ENCODE data around the gene HYLS1.
"Not testable (repeated sequence)": the region's sequence is repeated elsewhere in the genome, so short reads cannot be mapped to it uniquely, and the experiment has no call there.

Gene HYLS1

GRCh38 chr11:125887373-125888324 is at the start of gene HYLS1:
Gene HYLS1, plus strand, starts transcription at chr11:125887668. Its CDS starts 11,701 bp downstream, at chr11:125899369.
- peak; percentile 97 for DNase-seq

GRCh38 chr11:125842321-125842948 is 45.0 kb upstream of the HYLS1 start:
- no peak for DNase-seq

GRCh38 chr11:125846188-125846587 is 41.3 kb upstream of the HYLS1 start:
- DNase-seq: no peak

- DNase-seq: not testable (repeated sequence)
Measured at GRCh38 chr11:125857670-125858069, 29.8 kb upstream of the HYLS1 start.

- DNase-seq: not testable (repeated sequence)
Measured at GRCh38 chr11:125862786-125863185, 24.7 kb upstream of the HYLS1 start.

- not testable (repeated sequence) for DNase-seq
Measured at GRCh38 chr11:125865354-125865753, 22.1 kb upstream of the HYLS1 start.

- no peak for DNase-seq
Measured at GRCh38 chr11:125869521-125869920, 17.9 kb upstream of the HYLS1 start.

GRCh38 chr11:125871391-125872137 is 15.9 kb upstream of the HYLS1 start:
- DNase-seq: peak; percentile 62

- no peak for DNase-seq
Measured at GRCh38 chr11:125872138-125872491, 15.4 kb upstream of the HYLS1 start.

- DNase-seq: no peak
Measured at GRCh38 chr11:125873881-125874555, 13.4 kb upstream of the HYLS1 start.

GRCh38 chr11:125874556-125875124 is 12.8 kb upstream of the HYLS1 start:
- peak; percentile 91 for DNase-seq

- DNase-seq: no peak
Measured at GRCh38 chr11:125881291-125881690, 6.2 kb upstream of the HYLS1 start.

GRCh38 chr11:125883375-125883774 is 4.1 kb upstream of the HYLS1 start:
- no peak for DNase-seq

GRCh38 chr11:125886997-125887372 is 483 bp upstream of the HYLS1 start:
- DNase-seq: peak; percentile 65

GRCh38 chr11:125890447-125891100 is 3.1 kb downstream of the HYLS1 start:
- DNase-seq: no peak

GRCh38 chr11:125892071-125892470 is 4.6 kb downstream of the HYLS1 start:
- no peak for DNase-seq

GRCh38 chr11:125892994-125893393 is 5.5 kb downstream of the HYLS1 start:
- no peak for DNase-seq

GRCh38 chr11:125901872-125902271 is 14.4 kb downstream of the HYLS1 start:
- no peak for DNase-seq

- DNase-seq: no peak
Measured at GRCh38 chr11:125902277-125902926, 14.9 kb downstream of the HYLS1 start.

- DNase-seq: peak; percentile 95
Measured at GRCh38 chr11:125902927-125903710, 15.7 kb downstream of the HYLS1 start, which contains the start of gene PUS3. Gene PUS3, minus strand, starts transcription at chr11:125903206. Its CDS starts 6,922 bp downstream, at chr11:125896284.

Measured in eye (tissue), 1 donor.